Uterus (tissue), 4 donors: ENCODE data around the gene RPS19BP1. TPM values are rescaled to one million over a fixed set of nuclear protein-coding genes. Genes with fewer than 3 reads are reported as not detected.

Experiments used
- DNase-seq, 2 donors: peaks; one replicate each; pipeline ENCODE4 v3.0.0-alpha.2; 2019 to 2020
- H3K27ac ChIP-seq, 2 donors: fragments of 200-600 bp; sonication (generic); 1 replicate in 1 of 2; 2 replicates in 1 of 2; pipeline ENCODE4 v1.5.1; 2016 to 2018
- H3K27me3 ChIP-seq, 2 donors: fragments of 200-600 bp; sonication (generic); one replicate each; pipeline ENCODE4 v1.5.1; 2018 to 2019; ENCODE audit warnings: control low read depth in 1 of 2
- H3K36me3 ChIP-seq, 2 donors: fragments of 200-600 bp; sonication (generic); one replicate each; pipeline ENCODE4 v1.5.1; 2019; ENCODE audit warnings: control low read depth in 1 of 2
- H3K4me1 ChIP-seq, 2 donors: fragments of 200-600 bp; sonication (generic); one replicate each; pipeline ENCODE4 v1.5.1; 2018 to 2019; ENCODE audit warnings: control low read depth in 1 of 2
- H3K4me3 ChIP-seq, 2 donors: fragments of 200-600 bp; sonication (generic); 1 replicate in 1 of 2; 2 replicates in 1 of 2; pipeline ENCODE4 v1.5.1; 2018 to 2019; ENCODE audit warnings: mild to moderate bottlenecking in 1 of 2
- H3K9me3 ChIP-seq, 2 donors: fragments of 200-600 bp; sonication (generic); one replicate each; pipeline ENCODE4 v1.5.1; 2019; ENCODE audit warnings: control low read depth in 1 of 2
- CTCF ChIP-seq, 4 experiments: fragments of 200-600 bp in 2 of 4; fragments of 450-650 bp in 2 of 4; sonication (generic) in 2 of 4; IDR thresholded peaks; one replicate each; pipeline ENCODE4 v1.5.1; 2016 to 2019; ENCODE audit warnings: antibody characterized with exemption in 4 of 4, mild to moderate bottlenecking in 2 of 4, moderate library complexity in 1 of 4
- POLR2A ChIP-seq, 2 donors: fragments of 450-650 bp; IDR thresholded peaks; one replicate each; pipeline ENCODE4 v1.6.1; 2016; ENCODE audit warnings: antibody characterized with exemption in 2 of 2, mild to moderate bottlenecking in 1 of 2, moderate library complexity in 1 of 2
- intact Hi-C: fragments of 100-400 bp; cut with DNase I; formaldehyde crosslinking; loops from one replicate; pipeline ENCODE4 v1.15.1; 2023; ENCODE audit warnings: low total_unique reads
- total RNA-seq, 4 donors: library from RNA; depleted of rRNA in 3 of 4; stranded (reverse); fragments of >200 nt in 3 of 4; gene quantifications; one replicate each; pipeline versions ENCODE4 v1.1.0 to v1.2.4, GENCODE V29; 2014 to 2023
- donor health status: DM: yes; HTN: yes; CAD: no.

RPS19BP1 gene
- total RNA-seq, 4 donors from 2014 or later, result 24.5 to 125 (median 50.7) TPM

GRCh38 chr22:39498802-39499201 is 33.7 kb downstream of the RPS19BP1 start:
- intact Hi-C loops, result no loop called here
- Histone ChIP-seq H3K9me3 (no peaks in the 10 kb centered on the region), H3K27me3 (no peaks in the 10 kb centered on the region), H3K36me3 (no peaks in the 10 kb centered on the region), H3K4me1 (peaks cover 8 to 16% of the 10 kb centered on the region in 2 donors), H3K27ac (peak overlapping the region in 1 of 2 donors; percentile 15), H3K4me3 (no peak overlapping the region)
- no peak for DNase-seq
- TF ChIP-seq POLR2A (IDR thresholded peaks at IDR 0.05), result no peak
- no peak for TF ChIP-seq CTCF (IDR thresholded peaks at IDR 0.05)

- intact Hi-C loops, result no loop called here
- no peaks in the 10 kb centered on the region for H3K36me3 ChIP-seq
- TF ChIP-seq POLR2A (IDR thresholded peaks at IDR 0.05) (no peak), CTCF (IDR thresholded peaks at IDR 0.05) (no peak)
- no peak overlapping the region for H3K4me3 ChIP-seq
- no peaks in the 10 kb centered on the region for H3K9me3 ChIP-seq
- peaks cover 3 to 16% of the 10 kb centered on the region in 2 donors for H3K4me1 ChIP-seq
- H3K27me3 ChIP-seq, result no peaks in the 10 kb centered on the region
- DNase-seq, result peak in 1 of 2 donors; percentile 52
- peak overlapping the region in 1 of 2 donors; percentile 25 for H3K27ac ChIP-seq
Measured at GRCh38 chr22:39498368-39498767, 34.2 kb downstream of the RPS19BP1 start.

GRCh38 chr22:39497429-39497828 is 35.1 kb downstream of the RPS19BP1 start:
- no peaks in the 10 kb centered on the region for H3K36me3 ChIP-seq
- no peaks in the 10 kb centered on the region for H3K9me3 ChIP-seq
- no peak overlapping the region for H3K27ac ChIP-seq
- TF ChIP-seq CTCF (IDR thresholded peaks at IDR 0.05) (no peak), POLR2A (IDR thresholded peaks at IDR 0.05) (no peak)
- H3K27me3 ChIP-seq, result no peaks in the 10 kb centered on the region
- H3K4me1 ChIP-seq, result peaks cover 0 to 8% of the 10 kb centered on the region in 2 donors
- intact Hi-C loops, result no loop called here
- DNase-seq, result no peak
- no peak overlapping the region for H3K4me3 ChIP-seq

GRCh38 chr22:39496131-39496838 is 36.3 kb downstream of the RPS19BP1 start:
- peak; percentile 49 to 54 for DNase-seq
- Histone ChIP-seq H3K4me3 (no peak overlapping the region), H3K9me3 (no peaks in the 10 kb centered on the region), H3K27me3 (no peaks in the 10 kb centered on the region), H3K4me1 (peaks cover 0 to 3% of the 10 kb centered on the region in 2 donors), H3K36me3 (no peaks in the 10 kb centered on the region), H3K27ac (no peak overlapping the region)
- intact Hi-C loops, result no loop called here
- TF ChIP-seq POLR2A (IDR thresholded peaks at IDR 0.05), result no peak
- TF ChIP-seq CTCF (IDR thresholded peaks at IDR 0.05), result peak; percentile 57 to 64 (median 61)

GRCh38 chr22:39494471-39495120 is 38.0 kb downstream of the RPS19BP1 start:
- Histone ChIP-seq H3K4me3 (no peak overlapping the region), H3K36me3 (no peaks in the 10 kb centered on the region), H3K4me1 (no peaks in the 10 kb centered on the region), H3K9me3 (no peaks in the 10 kb centered on the region), H3K27ac (no peak overlapping the region), H3K27me3 (no peaks in the 10 kb centered on the region)
- no peak for DNase-seq
- TF ChIP-seq POLR2A (IDR thresholded peaks at IDR 0.05), result no peak
- TF ChIP-seq CTCF (IDR thresholded peaks at IDR 0.05), result no peak
- intact Hi-C loops, result no loop called here
